WTC11 (cell line): ENCODE data around the gene NMUR2. TPM values are rescaled to one million over a fixed set of nuclear protein-coding genes. Genes with fewer than 3 reads are reported as not detected.

ENCODE experiments used
- ATAC-seq: fragments of 200-7000 bp; cut with Tn5 transposase; 2 replicates; pipeline ENCODE4 v1.10.0; 2021; ENCODE audit warnings: mild to moderate bottlenecking, moderate library complexity
- CTCF ChIA-PET: fragments of 300-600 bp; sonication (Branson Sonifier 250); formaldehyde crosslinking; loops from one replicate; lab custom pipeline; 2021; ENCODE audit warnings: antibody characterized with exemption; lab: Charles Lee
- POLR2A ChIA-PET: fragments of 350-600 bp; sonication (Branson Sonifier 250); formaldehyde crosslinking; loops from one replicate; lab custom pipeline; 2021; ENCODE audit warnings: antibody characterized with exemption; lab: Charles Lee
- DNase-seq: peaks from one replicate; pipeline ENCODE4 v3.0.0; 2021; ENCODE audit warnings: low spot score
- H3K27ac Mint-ChIP-seq: 2 replicates; pipeline ENCODE4 v1.8.0; 2021; ENCODE audit warnings: mixed read lengths
- H3K27me3 Mint-ChIP-seq: 2 replicates; pipeline ENCODE4 v1.8.0; 2021; ENCODE audit warnings: low read depth, mild to moderate bottlenecking, moderate library complexity, mixed read lengths
- H3K36me3 Mint-ChIP-seq: 2 replicates; pipeline ENCODE4 v1.8.0; 2021; ENCODE audit warnings: mixed read lengths
- H3K4me1 Mint-ChIP-seq: 2 replicates; pipeline ENCODE4 v1.8.0; 2022; ENCODE audit warnings: mixed read lengths
- H3K4me3 Mint-ChIP-seq: 2 replicates; pipeline ENCODE4 v1.8.0; 2021; ENCODE audit warnings: mild to moderate bottlenecking, moderate library complexity, mixed read lengths
- H3K9me3 Mint-ChIP-seq: 2 replicates; pipeline ENCODE4 v1.8.0; 2021; ENCODE audit warnings: mixed read lengths
- ATF2 ChIP-seq: sonication (generic); formaldehyde crosslinking; IDR thresholded peaks from 2 replicates; pipeline ENCODE4 v1.8.1; 2022; ENCODE audit warnings: low read depth, missing genetic modification reagents, borderline replicate concordance
- E2F4 ChIP-seq: sonication (generic); formaldehyde crosslinking; IDR thresholded peaks from 2 replicates; pipeline ENCODE4 v1.8.1; 2022; ENCODE audit warnings: low read depth, mild to moderate bottlenecking, moderate library complexity, missing genetic modification reagents, borderline replicate concordance
- FOXK1 ChIP-seq: sonication (generic); formaldehyde crosslinking; IDR thresholded peaks from 2 replicates; pipeline ENCODE4 v1.8.0; 2022; ENCODE audit warnings: mild to moderate bottlenecking, moderate library complexity, missing genetic modification reagents
- FOXP4 ChIP-seq: sonication (generic); formaldehyde crosslinking; IDR thresholded peaks from 2 replicates; pipeline ENCODE4 v1.8.0; 2022; ENCODE audit warnings: mild to moderate bottlenecking, missing genetic modification reagents
- GABPB1 ChIP-seq: sonication (generic); formaldehyde crosslinking; IDR thresholded peaks from 2 replicates; pipeline ENCODE4 v1.8.1; 2023; ENCODE audit warnings: mild to moderate bottlenecking, missing genetic modification reagents
- GRHL2 ChIP-seq: fragments of 250-450 bp; sonication (Bioruptor Pico); IDR thresholded peaks from 2 replicates; pipeline ENCODE4 v1.8.0; 2022; ENCODE audit warnings: mild to moderate bottlenecking, moderate library complexity; ENCODE audit not compliant: insufficient replicate concordance, severe bottlenecking
- KAT7 ChIP-seq: sonication (generic); formaldehyde crosslinking; IDR thresholded peaks from 2 replicates; pipeline ENCODE4 v1.8.1; 2023; ENCODE audit warnings: missing genetic modification reagents, mild to moderate bottlenecking, borderline replicate concordance
- MAX ChIP-seq: sonication (generic); formaldehyde crosslinking; IDR thresholded peaks from 2 replicates; pipeline ENCODE4 v1.8.0; 2022; ENCODE audit warnings: mild to moderate bottlenecking, missing genetic modification reagents
- MXD4 ChIP-seq: fragments of 250-450 bp; sonication (Bioruptor Pico); IDR thresholded peaks from 2 replicates; pipeline ENCODE4 v1.8.0; 2021; ENCODE audit warnings: mild to moderate bottlenecking, moderate library complexity, borderline replicate concordance
- NFYB ChIP-seq: sonication (generic); formaldehyde crosslinking; conservative IDR thresholded peaks from 2 replicates; pipeline ENCODE4 v1.8.0; 2022; ENCODE audit warnings: low read depth, missing genetic modification reagents
- NR2C2 ChIP-seq: sonication (generic); formaldehyde crosslinking; IDR thresholded peaks from 2 replicates; pipeline ENCODE4 v1.8.0; 2022; ENCODE audit warnings: mild to moderate bottlenecking, missing genetic modification reagents
- NR3C1 ChIP-seq: sonication (generic); formaldehyde crosslinking; conservative IDR thresholded peaks from 2 replicates; pipeline ENCODE4 v1.8.1; 2023; ENCODE audit warnings: low read depth, mild to moderate bottlenecking, missing genetic modification reagents
- PRRX2 ChIP-seq: fragments of 250-450 bp; sonication (Bioruptor Pico); IDR thresholded peaks from 2 replicates; pipeline ENCODE4 v1.8.0; 2021; ENCODE audit warnings: mild to moderate bottlenecking
- TP53 ChIP-seq: sonication (generic); formaldehyde crosslinking; IDR thresholded peaks from 2 replicates; pipeline ENCODE4 v1.8.1; 2023; ENCODE audit warnings: mild to moderate bottlenecking, missing genetic modification reagents
- ZBTB43 ChIP-seq: sonication (generic); formaldehyde crosslinking; IDR thresholded peaks from 2 replicates; pipeline ENCODE4 v1.8.1; 2023; ENCODE audit warnings: mild to moderate bottlenecking, missing genetic modification reagents
- ZNF532 ChIP-seq: fragments of 250-450 bp; sonication (Bioruptor Pico); IDR thresholded peaks from 2 replicates; pipeline ENCODE4 v1.9.0; 2021; ENCODE audit warnings: mild to moderate bottlenecking, borderline replicate concordance
- total RNA-seq: library from RNA; stranded (reverse); gene quantifications from 3 replicates; pipeline ENCODE4 v1.2.3, GENCODE V29; 2021

NMUR2 gene
- total RNA-seq, 1 experiment from 2014 or later: not detected

GRCh38 chr5:152427721-152428120 is 22.6 kb upstream of the NMUR2 start (continued):
- no peak for TF ChIP-seq MXD4
- TF ChIP-seq ZNF532 (CRISPR knock-in tag): no peak
- no peak for TF ChIP-seq TP53 (CRISPR knock-in tag)
- no peak for TF ChIP-seq MAX (CRISPR knock-in tag)
- TF ChIP-seq ZBTB43 (CRISPR knock-in tag): no peak
- no peak for TF ChIP-seq PRRX2
- no peak for TF ChIP-seq KAT7
- TF ChIP-seq, all 79 proteins: peak for 0

- TF ChIP-seq E2F4 (no peak), GABPB1 (CRISPR knock-in tag) (no peak), GRHL2 (CRISPR knock-in tag) (no peak), NFYB (no peak), FOXP4 (CRISPR knock-in tag) (no peak), NR3C1 (no peak), NR2C2 (CRISPR knock-in tag) (no peak), FOXK1 (CRISPR knock-in tag) (no peak), ATF2 (no peak)
- TF ChIP-seq, all 79 proteins: peak for 0
- no peak for DNase-seq
- no peaks in the 10 kb centered on the region for H3K27me3 Mint-ChIP-seq
- no peaks in the 10 kb centered on the region for H3K4me1 Mint-ChIP-seq
- no peak for ATAC-seq
- ChIA-PET CTCF (no interaction called here), POLR2A (no interaction called here)
- H3K36me3 Mint-ChIP-seq: no peaks in the 10 kb centered on the region
- H3K9me3 Mint-ChIP-seq: no peaks in the 10 kb centered on the region
- H3K4me3 Mint-ChIP-seq: no peak overlapping the region
- no peak overlapping the region for H3K27ac Mint-ChIP-seq
Observed at GRCh38 chr5:152425083-152425482, 20.0 kb upstream of the NMUR2 start.
